Neural progenitor cell (in vitro differentiated cells): ENCODE results near the gene DDRGK1. TPM values are rescaled to one million over a fixed set of nuclear protein-coding genes. Genes with fewer than 3 reads are reported as not detected.

Experiments
- DNase-seq: peaks from one replicate; pipeline ENCODE4 v3.0.0-alpha.2; 2016; ENCODE audit warnings: low spot score
- H2AFZ ChIP-seq: fragments of 200-600 bp; sonication (generic); replicated peaks from 2 replicates; pipeline ENCODE4 v1.6.1; 2016; ENCODE audit warnings: antibody characterized with exemption
- H3F3A ChIP-seq: fragments of 200-600 bp; sonication (generic); 2 replicates; pipeline ENCODE4 v1.6.1; 2016; ENCODE audit warnings: antibody characterized with exemption, low read depth
- H3K27ac ChIP-seq: fragments of 200-600 bp; sonication (generic); 2 replicates; pipeline ENCODE4 v1.5.1; 2016; ENCODE audit warnings: mild to moderate bottlenecking
- H3K27me3 ChIP-seq: fragments of 200-600 bp; sonication (generic); 2 replicates; pipeline ENCODE4 v1.6.1; 2016; ENCODE audit warnings: mild to moderate bottlenecking, moderate library complexity
- H3K36me3 ChIP-seq: fragments of 200-600 bp; sonication (generic); 2 replicates; pipeline ENCODE4 v1.5.1; 2016
- H3K4me1 ChIP-seq: fragments of 200-600 bp; sonication (generic); 2 replicates; pipeline ENCODE4 v1.6.1; 2016; ENCODE audit warnings: mixed run types
- H3K4me2 ChIP-seq: fragments of 200-600 bp; sonication (generic); 2 replicates; pipeline ENCODE4 v1.6.1; 2016
- H3K4me3 ChIP-seq: fragments of 200-600 bp; sonication (generic); 2 replicates; pipeline ENCODE4 v1.5.1; 2016
- H3K79me2 ChIP-seq: fragments of 200-600 bp; sonication (generic); 2 replicates; pipeline ENCODE4 v1.6.1; 2016; ENCODE audit warnings: low read depth
- H3K9ac ChIP-seq: fragments of 200-600 bp; sonication (generic); 2 replicates; pipeline ENCODE4 v1.6.1; 2016
- H3K9me3 ChIP-seq: fragments of 200-600 bp; sonication (generic); 2 replicates; pipeline ENCODE4 v1.5.1; 2016; ENCODE audit warnings: low read depth
- H4K20me1 ChIP-seq: fragments of 200-600 bp; sonication (generic); 2 replicates; pipeline ENCODE4 v1.6.1; 2016; ENCODE audit warnings: low read depth
- H3K27ac Mint-ChIP-seq: 3 replicates; pipeline ENCODE4 v1.8.0; 2021; ENCODE audit warnings: mixed read lengths
- H3K27me3 Mint-ChIP-seq: 2 replicates; pipeline ENCODE4 v1.8.0; 2022; ENCODE audit warnings: low read depth, mild to moderate bottlenecking, inconsistent platforms, moderate library complexity, mixed read lengths; ENCODE audit not compliant: insufficient read depth
- H3K36me3 Mint-ChIP-seq: 3 replicates; pipeline ENCODE4 v1.8.0; 2021; ENCODE audit warnings: mixed read lengths
- H3K4me1 Mint-ChIP-seq: 3 replicates; pipeline ENCODE4 v1.8.0; 2021; ENCODE audit warnings: mixed read lengths
- H3K4me3 Mint-ChIP-seq: 3 replicates; pipeline ENCODE4 v1.8.0; 2021; ENCODE audit warnings: mild to moderate bottlenecking, moderate library complexity, mixed read lengths
- H3K9me3 Mint-ChIP-seq: 3 replicates; pipeline ENCODE4 v1.8.0; 2020; ENCODE audit warnings: mixed read lengths
- EZH2 ChIP-seq: fragments of 200-600 bp; sonication (generic); IDR thresholded peaks from 2 replicates; pipeline ENCODE4 v1.6.1; 2017; ENCODE audit warnings: antibody characterized with exemption, mild to moderate bottlenecking, moderate library complexity
- EZH2phosphoT487 ChIP-seq: fragments of 200-600 bp; sonication (generic); IDR thresholded peaks from 2 replicates; pipeline ENCODE4 v1.6.1; 2017; ENCODE audit warnings: antibody characterized with exemption
- total RNA-seq: library from RNA; depleted of rRNA; stranded (reverse); fragments of >200 nt; gene quantifications from 2 replicates; pipeline ENCODE4 v1.2.3, GENCODE V29; 2015; ENCODE audit warnings: low replicate concordance
- TF ChIP-seq, protein P1 (sequence below): fragments of 200-600 bp; sonication (generic); IDR thresholded peaks from 2 replicates; pipeline ENCODE4 v1.5.1; 2017; ENCODE audit warnings: antibody characterized with exemption, mild to moderate bottlenecking

DDRGK1 gene
- total RNA-seq: 27.9 and 58.4 TPM in 2 replicates

GRCh38 chr20:3204124-3204794, at the start of gene DDRGK1:
Gene DDRGK1, minus strand, starts transcription at chr20:3204682. Its CDS starts 55 bp downstream, at chr20:3204627.
- Histone ChIP-seq H3K27me3 (no peaks in the 10 kb centered on the region), H3F3A (peaks cover 20% of the 10 kb centered on the region), H3K79me2 (peaks cover 34% of the 10 kb centered on the region), H3K4me2 (peak within 1 kb of the TSS; percentile 95), H3K4me1 (peaks cover 11% of the 10 kb centered on the region), H3K36me3 (no peaks in the 10 kb centered on the region), H2AFZ (peak within 1 kb of the TSS; percentile 84), H3K9ac (peak within 1 kb of the TSS; percentile 64), H4K20me1 (peaks cover 11% of the 10 kb centered on the region), H3K4me3 (peak within 1 kb of the TSS; percentile 75), H3K27ac (no peak within 1 kb of the TSS), H3K9me3 (no peaks in the 10 kb centered on the region)
- TF ChIP-seq, protein P1, sequence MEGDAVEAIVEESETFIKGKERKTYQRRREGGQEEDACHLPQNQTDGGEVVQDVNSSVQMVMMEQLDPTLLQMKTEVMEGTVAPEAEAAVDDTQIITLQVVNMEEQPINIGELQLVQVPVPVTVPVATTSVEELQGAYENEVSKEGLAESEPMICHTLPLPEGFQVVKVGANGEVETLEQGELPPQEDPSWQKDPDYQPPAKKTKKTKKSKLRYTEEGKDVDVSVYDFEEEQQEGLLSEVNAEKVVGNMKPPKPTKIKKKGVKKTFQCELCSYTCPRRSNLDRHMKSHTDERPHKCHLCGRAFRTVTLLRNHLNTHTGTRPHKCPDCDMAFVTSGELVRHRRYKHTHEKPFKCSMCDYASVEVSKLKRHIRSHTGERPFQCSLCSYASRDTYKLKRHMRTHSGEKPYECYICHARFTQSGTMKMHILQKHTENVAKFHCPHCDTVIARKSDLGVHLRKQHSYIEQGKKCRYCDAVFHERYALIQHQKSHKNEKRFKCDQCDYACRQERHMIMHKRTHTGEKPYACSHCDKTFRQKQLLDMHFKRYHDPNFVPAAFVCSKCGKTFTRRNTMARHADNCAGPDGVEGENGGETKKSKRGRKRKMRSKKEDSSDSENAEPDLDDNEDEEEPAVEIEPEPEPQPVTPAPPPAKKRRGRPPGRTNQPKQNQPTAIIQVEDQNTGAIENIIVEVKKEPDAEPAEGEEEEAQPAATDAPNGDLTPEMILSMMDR: no peak
- no peak for TF ChIP-seq EZH2phosphoT487
- TF ChIP-seq EZH2: no peak
- peaks cover 4% of the 10 kb centered on the region for H3K27me3 Mint-ChIP-seq
- H3K4me1 Mint-ChIP-seq: peaks cover 15% of the 10 kb centered on the region
- peaks cover 10% of the 10 kb centered on the region for H3K36me3 Mint-ChIP-seq
- peak; percentile 88 for DNase-seq
- peak within 1 kb of the TSS; percentile 78 for H3K27ac Mint-ChIP-seq
- H3K9me3 Mint-ChIP-seq: no peaks in the 10 kb centered on the region
- peak within 1 kb of the TSS; percentile 97 for H3K4me3 Mint-ChIP-seq

DNA sequence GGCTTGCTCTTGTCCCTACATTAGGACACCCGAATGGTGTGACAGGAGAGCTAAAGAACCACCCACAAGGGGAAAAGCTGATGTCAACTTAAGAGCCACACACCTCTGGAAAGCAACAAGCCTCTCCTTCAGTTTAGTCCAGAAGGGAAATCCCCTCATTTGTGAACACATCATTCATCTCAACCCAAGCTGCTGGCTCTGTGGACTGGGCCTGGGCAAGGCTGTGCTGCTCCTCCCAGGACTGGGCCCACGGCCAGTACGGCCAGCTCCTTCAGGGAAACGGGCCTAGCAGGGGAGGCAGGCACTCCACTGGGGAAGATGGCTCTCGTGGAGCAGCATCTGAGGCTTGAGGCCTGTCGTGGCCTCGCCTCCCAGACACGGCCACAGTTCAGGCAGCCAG, 47.3 kb upstream of the DDRGK1 start:
- peaks cover 35% of the 10 kb centered on the region for H3K27me3 ChIP-seq
- Mint-ChIP-seq H3K27ac (no peak overlapping the region), H3K36me3 (peaks cover 17% of the 10 kb centered on the region)

GRCh38 chr20:3250091-3250504, 45.6 kb upstream of the DDRGK1 start:
- H3K36me3 ChIP-seq: no peaks in the 10 kb centered on the region
- H3K4me3 ChIP-seq: no peak overlapping the region
- peaks cover 4% of the 10 kb centered on the region for H3K4me1 ChIP-seq
- no peak overlapping the region for H3K27ac ChIP-seq
- no peak overlapping the region for H3K27ac Mint-ChIP-seq
- no peaks in the 10 kb centered on the region for H3K9me3 ChIP-seq
- no peaks in the 10 kb centered on the region for H3K9me3 Mint-ChIP-seq
- peaks cover 5% of the 10 kb centered on the region for H3K4me1 Mint-ChIP-seq
- H3K9ac ChIP-seq: no peak overlapping the region
- H2AFZ ChIP-seq: no peak overlapping the region
- H3K27me3 ChIP-seq: peaks cover 41% of the 10 kb centered on the region
- no peak overlapping the region for H3K4me3 Mint-ChIP-seq
- no peaks in the 10 kb centered on the region for H3K79me2 ChIP-seq
- H3F3A ChIP-seq: peaks cover 13% of the 10 kb centered on the region
- peaks cover 18% of the 10 kb centered on the region for H4K20me1 ChIP-seq
- TF ChIP-seq, protein P1: peak; percentile 62
- TF ChIP-seq EZH2: no peak
- peaks cover 8% of the 10 kb centered on the region for H3K36me3 Mint-ChIP-seq
- peak; percentile 67 for DNase-seq
- no peak overlapping the region for H3K4me2 ChIP-seq
- peaks cover 24% of the 10 kb centered on the region for H3K27me3 Mint-ChIP-seq

More for the DNA sequence above, 47.3 kb upstream of the DDRGK1 start:
- peaks cover 18% of the 10 kb centered on the region for H4K20me1 ChIP-seq
- no peak overlapping the region for H3K4me3 Mint-ChIP-seq
- no peaks in the 10 kb centered on the region for H3K9me3 Mint-ChIP-seq
- peaks cover 13% of the 10 kb centered on the region for H3F3A ChIP-seq
- H3K4me1 ChIP-seq: peaks cover 4% of the 10 kb centered on the region
- no peak overlapping the region for H3K9ac ChIP-seq
- TF ChIP-seq EZH2: no peak
- TF ChIP-seq EZH2phosphoT487: no peak
- no peak overlapping the region for H3K27ac ChIP-seq
- H3K27me3 Mint-ChIP-seq: peaks cover 20% of the 10 kb centered on the region
- no peak overlapping the region for H2AFZ ChIP-seq
- H3K36me3 ChIP-seq: no peaks in the 10 kb centered on the region
- H3K4me3 ChIP-seq: no peak overlapping the region
- H3K4me2 ChIP-seq: no peak overlapping the region
- no peak for DNase-seq
- peaks cover 5% of the 10 kb centered on the region for H3K4me1 Mint-ChIP-seq
- no peaks in the 10 kb centered on the region for H3K9me3 ChIP-seq
- H3K79me2 ChIP-seq: no peaks in the 10 kb centered on the region

DNA sequence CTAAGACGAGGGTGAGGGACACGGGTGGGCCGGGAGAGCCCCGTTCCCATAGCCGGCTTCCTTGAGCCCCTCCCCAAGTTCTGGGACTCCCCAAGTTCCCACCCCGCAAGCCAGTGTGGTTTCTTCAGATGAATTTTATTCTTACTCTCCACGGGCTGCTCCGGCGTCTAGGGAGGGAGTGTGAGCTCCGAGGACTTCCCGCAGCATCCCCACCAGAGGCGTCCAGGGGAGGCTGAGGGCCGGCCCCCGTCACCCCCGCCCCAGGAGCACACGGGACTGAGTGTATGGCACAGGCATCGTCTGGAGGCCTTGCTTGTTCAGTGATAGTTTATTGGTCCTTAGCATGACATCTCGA, 44.5 kb upstream of the DDRGK1 start:
- H3K4me1 Mint-ChIP-seq: peaks cover 5% of the 10 kb centered on the region
- Histone ChIP-seq H3K4me1 (peaks cover 4% of the 10 kb centered on the region), H3K4me2 (peak overlapping the region; percentile 70), H3K9me3 (no peaks in the 10 kb centered on the region), H3K9ac (no peak overlapping the region), H3K36me3 (no peaks in the 10 kb centered on the region), H4K20me1 (peaks cover 18% of the 10 kb centered on the region), H3K27ac (no peak overlapping the region), H3K79me2 (no peaks in the 10 kb centered on the region), H3K4me3 (peak overlapping the region; percentile 42), H2AFZ (no peak overlapping the region), H3K27me3 (peaks cover 41% of the 10 kb centered on the region), H3F3A (peaks cover 13% of the 10 kb centered on the region)
- TF ChIP-seq EZH2 (no peak), EZH2phosphoT487 (peak; percentile 14)
- no peaks in the 10 kb centered on the region for H3K9me3 Mint-ChIP-seq
- H3K36me3 Mint-ChIP-seq: peaks cover 7% of the 10 kb centered on the region
- H3K4me3 Mint-ChIP-seq: no peak overlapping the region
- no peak overlapping the region for H3K27ac Mint-ChIP-seq
- no peak for DNase-seq
- H3K27me3 Mint-ChIP-seq: peaks cover 31% of the 10 kb centered on the region
